Thoracic aorta (tissue), 2 donors: ENCODE results near the gene AKAP10. TPM values are rescaled to one million over a fixed set of nuclear protein-coding genes. Genes with fewer than 3 reads are reported as not detected.

ENCODE experiments used
- ATAC-seq: fragments of 150-250 bp; one replicate; pipeline ENCODE4 v1.8.0; 2017; ENCODE audit warnings: low read depth; ENCODE audit not compliant: insufficient number of reproducible peaks, low FRiP score
- DNase-seq: peaks from one replicate; pipeline ENCODE4 v3.0.0-alpha.2; 2020; ENCODE audit warnings: low spot score
- H3K27ac ChIP-seq, 2 donors: fragments of 200-600 bp; sonication (generic); 1 replicate in 1 of 2; 2 replicates in 1 of 2; pipeline ENCODE4 v1.5.1; 2016; ENCODE audit warnings: mild to moderate bottlenecking in 2 of 2, moderate library complexity in 2 of 2
- H3K27me3 ChIP-seq: fragments of 200-600 bp; sonication (generic); replicated peaks from 2 replicates; pipeline ENCODE4 v1.6.0; 2016; ENCODE audit warnings: mild to moderate bottlenecking; ENCODE audit not compliant: insufficient read depth
- H3K36me3 ChIP-seq: fragments of 200-600 bp; sonication (generic); one replicate; pipeline ENCODE4 v1.5.1; 2016
- H3K4me1 ChIP-seq, 2 donors: fragments of 200-600 bp; sonication (generic); 1 replicate in 1 of 2; 2 replicates in 1 of 2; pipeline versions ENCODE4 v1.5.1 to v1.6.0; 2016; ENCODE audit warnings: low read depth in 2 of 2, mild to moderate bottlenecking in 1 of 2; ENCODE audit not compliant: control insufficient read depth in 1 of 2
- H3K4me3 ChIP-seq: fragments of 200-600 bp; sonication (generic); 2 replicates; pipeline ENCODE4 v1.5.1; 2016; ENCODE audit warnings: mild to moderate bottlenecking
- H3K9me3 ChIP-seq: fragments of 200-600 bp; sonication (generic); 2 replicates; pipeline ENCODE4 v1.5.1; 2016
- CTCF ChIP-seq: fragments of 200-600 bp; sonication (generic); IDR thresholded peaks from one replicate; pipeline ENCODE4 v1.5.1; 2019; ENCODE audit warnings: antibody characterized with exemption
- total RNA-seq, 2 donors: library from RNA; depleted of rRNA; stranded (reverse); fragments of >200 nt; gene quantifications; one replicate each; pipeline versions ENCODE4 v1.1.0 to v1.2.3, GENCODE V29; 2016

AKAP10 gene
- total RNA-seq, 2 donors from 2014 or later: 29.6 to 48.5 TPM

DNA sequence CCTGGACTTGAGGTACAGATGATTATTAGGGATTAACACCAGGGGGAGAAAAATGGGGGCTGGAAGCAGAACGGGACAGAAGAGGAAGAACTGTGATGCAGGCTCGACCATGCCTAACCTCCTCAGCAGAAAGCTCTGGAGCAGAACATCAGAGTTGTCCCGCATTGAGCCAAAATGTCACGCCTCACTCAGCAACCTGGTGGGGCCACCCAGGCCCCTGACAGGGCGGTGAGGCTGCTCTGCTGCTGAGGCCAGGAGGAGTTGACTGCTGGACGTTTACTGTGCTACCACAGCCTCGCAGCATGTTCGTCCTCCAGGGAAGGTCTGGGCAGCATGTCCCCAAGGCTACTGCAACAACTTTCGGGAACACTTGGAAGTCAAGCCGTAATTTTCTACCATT is 103.4 kb downstream of the AKAP10 start:
- no peak for TF ChIP-seq CTCF

DNA sequence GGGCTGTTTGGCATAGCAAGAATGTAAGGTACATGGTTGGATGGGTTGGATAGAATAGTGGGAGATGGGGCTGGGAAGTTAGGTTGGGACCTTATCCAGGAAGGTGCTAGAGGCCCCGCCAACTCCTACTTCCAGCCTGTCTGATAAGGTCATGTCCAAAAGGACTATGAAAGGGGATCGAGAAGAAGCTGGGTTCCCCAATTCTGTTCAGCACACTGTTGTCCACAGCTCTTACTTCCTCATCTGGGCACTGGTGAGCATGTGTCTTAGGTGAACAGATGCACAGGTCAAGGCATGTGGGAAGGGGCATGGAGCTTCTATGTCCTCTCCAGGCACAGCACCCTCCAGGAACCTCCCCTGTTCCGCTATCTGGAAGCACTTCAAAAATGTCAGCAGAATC is 104.3 kb downstream of the AKAP10 start:
- H3K4me1 ChIP-seq: peaks cover 0 to under 1% of the 10 kb centered on the region in 2 donors
- no peaks in the 10 kb centered on the region for H3K36me3 ChIP-seq
- no peak overlapping the region for H3K27ac ChIP-seq
- no peak for TF ChIP-seq CTCF
- no peak for DNase-seq
- no peak for ATAC-seq
- H3K4me3 ChIP-seq: no peak overlapping the region
- H3K9me3 ChIP-seq: no peaks in the 10 kb centered on the region
- H3K27me3 ChIP-seq: no peaks in the 10 kb centered on the region

More for the DNA sequence above, 103.4 kb downstream of the AKAP10 start:
- Histone ChIP-seq H3K9me3 (no peaks in the 10 kb centered on the region), H3K27ac (no peak overlapping the region), H3K27me3 (no peaks in the 10 kb centered on the region), H3K4me3 (no peak overlapping the region), H3K36me3 (no peaks in the 10 kb centered on the region), H3K4me1 (no peaks in the 10 kb centered on the region)
- DNase-seq: no peak
- ATAC-seq: no peak

DNA sequence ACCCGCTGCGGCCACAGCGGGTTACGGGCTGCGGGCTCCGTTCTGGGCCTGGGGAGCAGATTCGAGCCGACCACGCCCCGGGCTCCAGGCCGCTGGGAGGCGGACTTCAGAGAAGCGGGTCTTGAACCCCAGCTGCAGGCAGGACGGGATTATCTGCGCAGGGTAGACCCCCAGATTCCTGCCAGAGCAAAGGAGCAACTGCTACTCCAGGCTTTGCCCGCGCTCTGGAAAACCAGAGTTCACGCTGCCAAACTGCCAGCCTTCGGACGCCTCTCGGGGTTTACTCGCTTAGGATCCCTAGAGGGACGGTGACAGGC is 109.6 kb downstream of the AKAP10 start:
- Histone ChIP-seq H3K4me1 (peaks cover 8 to 15% of the 10 kb centered on the region in 2 donors), H3K27me3 (no peaks in the 10 kb centered on the region), H3K9me3 (no peaks in the 10 kb centered on the region), H3K36me3 (no peaks in the 10 kb centered on the region), H3K4me3 (peak overlapping the region; percentile 83), H3K27ac (peak overlapping the region; percentile 77 to 79)
- DNase-seq: no peak
- ATAC-seq: no peak
- no peak for TF ChIP-seq CTCF

- ATAC-seq (peak; percentile 56), DNase-seq (no peak)
- H3K27ac ChIP-seq: peak within 1 kb of the TSS; percentile 77 to 79
- H3K9me3 ChIP-seq: no peaks in the 10 kb centered on the region
- no peaks in the 10 kb centered on the region for H3K27me3 ChIP-seq
- H3K36me3 ChIP-seq: no peaks in the 10 kb centered on the region
- H3K4me1 ChIP-seq: peaks cover 8 to 15% of the 10 kb centered on the region in 2 donors
- TF ChIP-seq CTCF: no peak
- H3K4me3 ChIP-seq: peak within 1 kb of the TSS; percentile 83
Observed at GRCh38 chr17:19867329-19868078, 110.1 kb downstream of the AKAP10 start, which contains the start of gene ULK2. Gene ULK2 (minus strand): TSS chr17:19867936. CDS start chr17:19867417, 519 bp downstream.

- Histone ChIP-seq H3K27ac (peak overlapping the region; percentile 77 to 79), H3K9me3 (no peaks in the 10 kb centered on the region), H3K36me3 (no peaks in the 10 kb centered on the region), H3K4me1 (peaks cover 8 to 15% of the 10 kb centered on the region in 2 donors), H3K27me3 (no peaks in the 10 kb centered on the region), H3K4me3 (peak overlapping the region; percentile 83)
- ATAC-seq (peak; percentile 23), DNase-seq (no peak)
- TF ChIP-seq CTCF: no peak
Observed at GRCh38 chr17:19867079-19867328, 110.6 kb downstream of the AKAP10 start.
